Liver (tissue), 3 donors: ENCODE measurements around the gene TCOF1.

ENCODE experiments used
- CTCF ChIP-seq: fragments of 150-350 bp; IDR thresholded peaks from 2 replicates; pipeline ENCODE4 v1.5.1; 2017; ENCODE audit warnings: improper control_type of control experiment, low read depth, low read length; ENCODE audit not compliant: missing input control
- SP1 ChIP-seq: IDR thresholded peaks from 2 replicates; pipeline ENCODE4 v1.6.1; 2018; ENCODE audit warnings: antibody characterized with exemption, mild to moderate bottlenecking
- donor health status: healthy.
- donor health status: healthy.

- TF ChIP-seq CTCF (no peak), SP1 (no peak)
Observed at GRCh38 chr5:150346592-150346991, 10.9 kb upstream of the TCOF1 start.
